ENCODE data around the gene F12. TPM values are rescaled to one million over a fixed set of nuclear protein-coding genes. Genes with fewer than 3 reads are reported as not detected.

Gene F12
- total and polyA plus RNA-seq, 2 of the 8 experiments (the other 6 are each of a cell fraction or from before 2014, with no cell fraction given) = 6.5 to 7.8 TPM

DNA sequence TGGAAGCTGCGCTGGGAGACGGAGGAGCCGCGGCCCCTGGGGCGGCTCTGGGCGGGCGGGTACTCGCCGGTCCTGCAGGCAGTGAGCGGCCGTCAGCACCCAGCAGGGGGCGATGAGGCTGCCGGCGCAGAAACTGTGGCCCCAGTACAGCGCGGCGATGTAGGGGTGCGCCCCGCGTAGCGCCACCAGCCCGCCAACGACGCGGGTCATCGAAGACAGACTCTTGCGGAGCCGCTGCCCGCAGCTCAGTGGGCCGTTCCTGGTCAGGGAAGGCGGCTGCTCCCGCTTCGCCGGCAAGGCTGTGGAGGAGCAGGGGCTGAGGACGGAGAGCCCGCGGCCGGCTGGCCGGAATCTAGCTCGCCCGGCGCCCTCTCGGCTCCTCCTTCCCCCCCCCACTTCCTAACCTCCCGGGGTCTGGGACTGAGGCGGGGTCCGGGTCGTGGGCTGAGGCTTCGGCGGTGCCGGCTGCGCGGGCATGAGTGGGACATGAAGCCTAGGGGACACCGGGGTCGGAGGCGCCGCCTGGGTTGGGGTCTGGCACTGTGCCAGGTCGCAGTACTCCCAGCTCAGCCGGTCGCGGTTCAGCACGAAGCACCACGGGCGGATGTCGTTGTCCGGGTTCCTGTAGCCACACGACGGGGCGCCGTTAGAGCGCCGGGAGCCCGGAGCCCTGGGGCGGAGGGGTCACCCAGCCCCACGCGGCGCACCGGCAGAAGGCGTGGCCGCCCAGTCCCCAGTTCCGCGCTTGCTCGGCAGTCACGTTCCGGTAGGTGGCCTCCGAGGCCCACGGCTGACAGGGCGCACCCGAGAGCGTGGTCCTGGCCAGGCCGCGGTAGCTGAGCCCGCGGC, 5.3 kb downstream of the F12 start (continued):
- TF ChIP-seq, protein P1, sequence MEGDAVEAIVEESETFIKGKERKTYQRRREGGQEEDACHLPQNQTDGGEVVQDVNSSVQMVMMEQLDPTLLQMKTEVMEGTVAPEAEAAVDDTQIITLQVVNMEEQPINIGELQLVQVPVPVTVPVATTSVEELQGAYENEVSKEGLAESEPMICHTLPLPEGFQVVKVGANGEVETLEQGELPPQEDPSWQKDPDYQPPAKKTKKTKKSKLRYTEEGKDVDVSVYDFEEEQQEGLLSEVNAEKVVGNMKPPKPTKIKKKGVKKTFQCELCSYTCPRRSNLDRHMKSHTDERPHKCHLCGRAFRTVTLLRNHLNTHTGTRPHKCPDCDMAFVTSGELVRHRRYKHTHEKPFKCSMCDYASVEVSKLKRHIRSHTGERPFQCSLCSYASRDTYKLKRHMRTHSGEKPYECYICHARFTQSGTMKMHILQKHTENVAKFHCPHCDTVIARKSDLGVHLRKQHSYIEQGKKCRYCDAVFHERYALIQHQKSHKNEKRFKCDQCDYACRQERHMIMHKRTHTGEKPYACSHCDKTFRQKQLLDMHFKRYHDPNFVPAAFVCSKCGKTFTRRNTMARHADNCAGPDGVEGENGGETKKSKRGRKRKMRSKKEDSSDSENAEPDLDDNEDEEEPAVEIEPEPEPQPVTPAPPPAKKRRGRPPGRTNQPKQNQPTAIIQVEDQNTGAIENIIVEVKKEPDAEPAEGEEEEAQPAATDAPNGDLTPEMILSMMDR (IDR thresholded peaks at IDR 0.05; ENCODE audit: control extremely low read depth in 1 of 3, insufficient read depth in 1 of 3, low read depth in 1 of 3, low read length in 3 of 3) = peak in 2 of 3 experiments; percentile 49 to 61; a peak in 3 of 4 replicates
- TF ChIP-seq, protein P2, sequence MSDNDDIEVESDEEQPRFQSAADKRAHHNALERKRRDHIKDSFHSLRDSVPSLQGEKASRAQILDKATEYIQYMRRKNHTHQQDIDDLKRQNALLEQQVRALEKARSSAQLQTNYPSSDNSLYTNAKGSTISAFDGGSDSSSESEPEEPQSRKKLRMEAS (IDR thresholded peaks at IDR 0.05) = peak; percentile 77
